ENCODE measurements around the gene PTPA. TPM values are rescaled to one million over a fixed set of nuclear protein-coding genes. Genes with fewer than 3 reads are reported as not detected.

The PTPA gene
- total and polyA plus RNA-seq, 9 of the 15 experiments (the other 6 are each of a cell fraction or from before 2014, with no cell fraction given): 1.7 to 121 (median 72.6) TPM

DNA sequence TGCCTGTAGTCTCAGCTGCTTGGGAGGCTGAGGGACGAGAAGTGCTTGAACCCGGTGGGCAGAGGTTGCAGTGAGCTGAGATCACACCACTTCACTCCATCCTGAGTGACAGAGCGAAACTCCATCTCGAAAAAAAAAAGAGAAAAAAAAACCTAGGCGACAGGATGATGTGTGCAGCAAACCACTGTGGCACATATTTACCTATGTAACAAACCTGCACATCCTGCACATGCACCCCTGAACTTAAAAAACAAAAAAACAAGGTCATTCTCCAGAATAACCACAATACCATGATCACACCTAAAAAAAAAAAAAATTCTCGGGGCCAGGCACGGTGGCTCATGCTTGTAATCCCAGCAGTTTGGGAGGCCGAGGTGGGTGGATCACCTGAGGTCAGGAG lies 37.8 kb upstream of the PTPA start:
- ChIA-PET POLR2A (interaction anchor here (0.6 to 1.6 kb wide), 4 partner anchors 8 to 37 kb away, joined by 3 to 6 read pairs (median 4); partner anchors contain the start of genes DOLPP1 and MIGA2), CTCF (ENCODE audit: low intra/inter-chr PET ratio) (no interaction called here)
- Histone ChIP-seq H3K9me1 (ENCODE audit: control insufficient read depth, insufficient read depth, low read length) (no peaks in the 10 kb centered on the region), H4K20me1 (replicated peaks; ENCODE audit: control insufficient read depth, insufficient read depth, low read length) (no peaks in the 10 kb centered on the region), H2AFZ (ENCODE audit: low read depth, low read length) (no peak overlapping the region), H3K27ac (ENCODE audit: extremely low read depth, low read depth, low read length) (no peak overlapping the region), H3K4me3 (no peak overlapping the region), H3K79me2 (ENCODE audit: control insufficient read depth, insufficient read depth, low read length) (peaks cover 16% of the 10 kb centered on the region; the same call in 2 of the 3 replicates), H3K36me3 (ENCODE audit: control insufficient read depth, insufficient read depth, low read length) (peaks cover 34% of the 10 kb centered on the region; the same call in 2 of the 3 replicates), H3K9me3 (replicated peaks; ENCODE audit: control insufficient read depth, insufficient read depth, low read depth, low read length) (no peaks in the 10 kb centered on the region), H3K4me1 (replicated peaks in 1 of 2; ENCODE audit: control insufficient read depth in 2 of 2, insufficient read depth in 2 of 2, low read length in 2 of 2) (peaks cover 40 to 50% of the 10 kb centered on the region in 2 experiments), H3K9ac (ENCODE audit: insufficient read depth in 1 of 2, low read depth in 2 of 2, low read length in 2 of 2) (no peak overlapping the region), H3K4me2 (ENCODE audit: insufficient read depth, low read length) (no peak overlapping the region), H3K27me3 (ENCODE audit: control insufficient read depth in 2 of 2, insufficient read depth in 2 of 2, low read length in 2 of 2) (no peaks in the 10 kb centered on the region)
- WGBS (ENCODE audit: insufficient coverage, low coverage, missing lambda C conversion rate): 86% methylated on average over 6 of the region's 8 CpGs
- TF ChIP-seq, protein P1, sequence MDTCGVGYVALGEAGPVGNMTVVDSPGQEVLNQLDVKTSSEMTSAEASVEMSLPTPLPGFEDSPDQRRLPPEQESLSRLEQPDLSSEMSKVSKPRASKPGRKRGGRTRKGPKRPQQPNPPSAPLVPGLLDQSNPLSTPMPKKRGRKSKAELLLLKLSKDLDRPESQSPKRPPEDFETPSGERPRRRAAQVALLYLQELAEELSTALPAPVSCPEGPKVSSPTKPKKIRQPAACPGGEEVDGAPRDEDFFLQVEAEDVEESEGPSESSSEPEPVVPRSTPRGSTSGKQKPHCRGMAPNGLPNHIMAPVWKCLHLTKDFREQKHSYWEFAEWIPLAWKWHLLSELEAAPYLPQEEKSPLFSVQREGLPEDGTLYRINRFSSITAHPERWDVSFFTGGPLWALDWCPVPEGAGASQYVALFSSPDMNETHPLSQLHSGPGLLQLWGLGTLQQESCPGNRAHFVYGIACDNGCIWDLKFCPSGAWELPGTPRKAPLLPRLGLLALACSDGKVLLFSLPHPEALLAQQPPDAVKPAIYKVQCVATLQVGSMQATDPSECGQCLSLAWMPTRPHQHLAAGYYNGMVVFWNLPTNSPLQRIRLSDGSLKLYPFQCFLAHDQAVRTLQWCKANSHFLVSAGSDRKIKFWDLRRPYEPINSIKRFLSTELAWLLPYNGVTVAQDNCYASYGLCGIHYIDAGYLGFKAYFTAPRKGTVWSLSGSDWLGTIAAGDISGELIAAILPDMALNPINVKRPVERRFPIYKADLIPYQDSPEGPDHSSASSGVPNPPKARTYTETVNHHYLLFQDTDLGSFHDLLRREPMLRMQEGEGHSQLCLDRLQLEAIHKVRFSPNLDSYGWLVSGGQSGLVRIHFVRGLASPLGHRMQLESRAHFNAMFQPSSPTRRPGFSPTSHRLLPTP (IDR thresholded peaks at IDR 0.05; ENCODE audit: borderline replicate concordance, extremely low read depth, insufficient read length): no peak
- TF ChIP-seq CEBPG (CRISPR knock-in tag; IDR thresholded peaks at IDR 0.05) (no peak), CEBPG (tag; conservative IDR thresholded peaks at IDR 0.05 in 1 of 2, IDR thresholded peaks at IDR 0.05 in 1 of 2) (no peak), ZNF282 (CRISPR knock-in tag; IDR thresholded peaks at IDR 0.05) (no peak), ZFPM2 (CRISPR knock-in tag; IDR thresholded peaks at IDR 0.05) (no peak), HCFC1 (IDR thresholded peaks at IDR 0.05; ENCODE audit: low read depth, low read length) (no peak)
- TF ChIP-seq, protein P2, sequence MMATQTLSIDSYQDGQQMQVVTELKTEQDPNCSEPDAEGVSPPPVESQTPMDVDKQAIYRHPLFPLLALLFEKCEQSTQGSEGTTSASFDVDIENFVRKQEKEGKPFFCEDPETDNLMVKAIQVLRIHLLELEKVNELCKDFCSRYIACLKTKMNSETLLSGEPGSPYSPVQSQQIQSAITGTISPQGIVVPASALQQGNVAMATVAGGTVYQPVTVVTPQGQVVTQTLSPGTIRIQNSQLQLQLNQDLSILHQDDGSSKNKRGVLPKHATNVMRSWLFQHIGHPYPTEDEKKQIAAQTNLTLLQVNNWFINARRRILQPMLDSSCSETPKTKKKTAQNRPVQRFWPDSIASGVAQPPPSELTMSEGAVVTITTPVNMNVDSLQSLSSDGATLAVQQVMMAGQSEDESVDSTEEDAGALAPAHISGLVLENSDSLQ (IDR thresholded peaks at IDR 0.05): peak; percentile 15; the same call in 1 of the 2 replicates
- ATAC-seq (no peak), DNase-seq (ENCODE audit: extremely low read depth in 1 of 4, low spot score in 3 of 4) (no peak), FAIRE-seq (no peak)
- in situ Hi-C loops (cut with MboI) (no loop called here), intact Hi-C loops (cut with micrococcal nuclease) (no loop called here)
- no TSS peak for BruUV-seq (replicated peaks)
